SH-SY5Y (cell line): ENCODE measurements around the gene TTC21B.

Experiments
- GATA2 ChIP-seq: IDR thresholded peaks from 2 replicates; pipeline ENCODE4 v1.6.1; 2011; ENCODE audit warnings: mild to moderate bottlenecking, low read depth, low read length
- GATA3 ChIP-seq: IDR thresholded peaks from 2 replicates; pipeline ENCODE4 v1.6.1; 2011; ENCODE audit warnings: low read depth, mild to moderate bottlenecking, low read length, moderate library complexity

TTC21B gene

DNA sequence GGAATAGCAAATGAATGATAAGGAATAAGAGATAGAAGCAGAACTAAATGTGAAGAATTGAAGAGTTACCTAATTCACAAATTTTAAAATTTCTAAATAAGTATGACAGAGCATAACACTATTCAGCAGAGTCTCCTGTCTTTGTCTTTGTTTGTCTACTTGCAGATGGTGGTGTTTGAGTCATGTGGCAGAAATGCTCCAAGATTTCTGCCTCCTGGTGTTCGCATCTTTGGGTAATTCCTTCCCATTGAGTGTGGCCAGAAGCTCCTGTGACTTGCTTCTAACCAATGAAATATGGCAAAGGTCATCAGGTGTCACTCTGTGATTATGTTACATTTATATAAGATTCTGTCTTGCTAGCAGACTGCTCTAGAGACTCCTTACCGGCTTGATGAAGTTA, 114.0 kb downstream of the TTC21B start:
- TF ChIP-seq GATA2 (no peak), GATA3 (no peak)

DNA sequence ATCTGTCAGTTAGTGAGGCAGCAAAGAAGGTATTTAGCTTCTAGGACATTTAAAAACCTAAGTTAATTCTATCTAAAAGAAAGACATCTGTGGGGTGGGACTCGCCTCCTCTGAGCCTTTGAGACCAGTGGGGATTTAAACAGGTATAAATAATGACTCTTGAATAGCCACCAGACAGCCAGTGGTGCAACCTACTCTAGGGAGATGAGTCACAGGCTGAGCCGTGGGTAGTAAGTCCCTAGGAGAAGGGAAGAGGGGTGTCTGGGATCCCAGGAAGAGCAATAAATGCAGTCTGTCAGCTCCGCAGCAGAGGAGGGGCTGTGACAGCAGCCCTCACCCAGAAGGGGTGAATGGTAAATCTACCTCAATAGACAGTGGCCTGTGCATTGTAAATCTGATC, 116.5 kb downstream of the TTC21B start:
- no peak for TF ChIP-seq GATA3
- TF ChIP-seq GATA2 = no peak

DNA sequence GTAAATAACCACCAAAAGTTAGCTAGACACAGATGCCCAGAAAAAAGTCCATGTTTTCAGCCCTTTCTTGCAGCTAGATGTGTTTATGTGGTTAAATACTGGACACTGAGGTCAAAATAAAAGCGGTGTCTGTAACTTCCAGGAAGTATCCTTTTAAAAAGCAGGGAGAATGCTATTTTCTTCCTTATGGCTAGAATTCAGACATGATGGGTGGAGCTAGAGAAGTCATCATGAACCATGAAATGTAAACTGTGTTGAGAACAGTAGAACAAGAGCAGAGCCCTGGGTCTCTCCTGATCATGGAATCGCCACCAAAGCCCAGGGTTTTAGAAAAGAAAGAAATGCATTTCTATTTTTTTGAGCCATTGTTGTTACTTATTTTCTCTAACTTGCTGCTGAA, 118.2 kb downstream of the TTC21B start:
- TF ChIP-seq GATA2 = no peak
- no peak for TF ChIP-seq GATA3

DNA sequence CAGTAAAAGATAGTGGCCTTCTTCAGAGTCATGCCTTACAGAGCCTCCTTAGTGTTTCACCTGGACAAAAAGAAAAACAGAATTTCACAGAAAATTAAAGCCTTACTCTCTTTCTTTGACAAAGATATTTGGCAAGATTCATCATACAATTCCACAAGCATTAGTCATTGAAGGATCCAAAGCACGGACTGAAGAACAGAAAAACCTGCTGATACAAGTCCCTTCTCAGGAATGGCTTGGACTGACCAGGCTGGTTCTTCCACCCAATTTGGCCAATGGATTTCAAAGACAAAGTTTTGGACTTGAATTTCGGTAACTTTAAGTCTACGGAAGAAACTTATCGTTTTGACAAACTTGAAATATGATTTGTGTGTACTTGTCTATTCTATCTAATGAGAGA, 120.4 kb downstream of the TTC21B start:
- TF ChIP-seq GATA3 (no peak), GATA2 (no peak)

DNA sequence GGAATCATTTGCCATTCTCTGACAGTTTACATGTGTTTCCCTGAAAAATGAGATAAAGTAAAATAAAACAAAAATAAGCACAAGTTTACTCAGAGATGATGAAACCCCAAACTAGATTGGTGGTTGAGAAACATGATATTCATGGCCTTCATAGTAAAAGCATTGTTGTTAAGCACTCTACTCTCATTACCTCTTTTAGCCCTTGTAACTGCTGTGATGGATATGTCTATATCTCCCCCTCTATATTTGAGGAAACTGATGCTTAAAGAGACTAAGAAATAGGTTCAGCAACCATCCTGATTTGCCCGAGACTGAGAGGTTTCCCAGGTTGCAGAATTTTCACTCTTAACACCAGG, 125.7 kb downstream of the TTC21B start:
- TF ChIP-seq GATA3 (no peak), GATA2 (no peak)

DNA sequence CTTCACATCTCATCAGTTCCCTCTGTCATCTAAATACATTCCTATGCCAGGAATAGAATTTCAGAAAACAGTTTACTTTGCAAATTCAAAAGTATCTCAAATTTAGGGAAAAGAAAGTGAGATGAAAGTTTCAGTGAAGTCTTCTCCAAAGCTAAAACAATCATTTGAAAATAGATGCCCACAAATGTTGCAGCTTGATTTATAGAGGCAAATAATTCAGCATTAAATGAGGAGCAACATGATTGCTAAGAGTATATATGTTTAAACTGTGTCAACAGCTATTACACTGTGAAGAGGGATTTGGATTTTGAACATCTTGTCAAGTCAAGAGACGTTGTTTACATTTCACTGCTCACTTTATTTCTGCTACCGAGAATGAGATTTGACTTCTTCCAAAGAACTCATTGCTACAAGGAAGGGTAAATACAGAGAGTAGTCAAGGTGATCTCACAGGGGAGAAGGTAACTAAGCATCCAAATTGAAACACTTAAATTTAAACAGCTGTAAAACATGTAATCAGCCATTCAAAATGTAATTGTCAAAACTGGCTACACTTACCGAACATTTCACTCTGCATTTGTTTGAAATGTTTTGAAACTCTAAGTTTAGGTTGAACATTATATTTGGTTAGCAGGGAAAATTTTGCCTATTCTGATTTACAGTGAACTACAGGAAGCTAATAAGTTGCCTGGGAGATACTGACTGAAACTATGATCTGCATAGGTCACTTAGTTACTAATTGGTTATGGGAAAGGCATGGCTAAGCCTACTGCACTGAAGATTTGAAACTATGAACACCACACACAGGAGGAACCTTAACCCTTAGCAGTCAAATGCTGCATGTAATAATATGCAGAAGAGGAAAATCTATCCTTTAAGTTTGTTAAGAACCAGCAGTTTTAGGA, 126.3 kb downstream of the TTC21B start:
- TF ChIP-seq GATA2 (no peak), GATA3 (no peak)

DNA sequence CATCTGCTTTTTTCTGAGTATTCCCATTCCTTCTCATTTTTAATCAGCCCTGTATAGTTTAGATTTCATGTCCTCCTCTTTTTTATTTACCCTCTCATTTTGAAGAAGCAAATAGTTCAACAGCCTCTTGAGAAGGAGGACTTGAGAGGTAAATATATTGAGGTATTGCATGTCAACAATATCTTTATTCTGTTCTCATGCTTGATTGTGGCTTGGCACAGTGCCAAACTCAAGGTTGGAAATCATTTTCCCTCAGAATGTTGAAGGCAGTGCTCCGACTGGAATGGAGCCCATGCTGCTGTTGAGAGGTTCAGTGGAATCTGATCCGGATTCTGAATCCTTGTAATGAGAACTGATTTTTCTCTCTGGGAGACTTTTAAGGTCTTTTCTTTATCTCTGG, 128.5 kb downstream of the TTC21B start:
- no peak for TF ChIP-seq GATA3
- TF ChIP-seq GATA2 = no peak
